Astrocyte of the hippocampus (primary cell): ENCODE measurements around the gene UBL4A.

Experiments
- DNase-seq: peaks from one replicate; pipeline ENCODE4 v3.0.0; 2011; ENCODE audit warnings: low read depth, low spot score

The UBL4A gene

DNA sequence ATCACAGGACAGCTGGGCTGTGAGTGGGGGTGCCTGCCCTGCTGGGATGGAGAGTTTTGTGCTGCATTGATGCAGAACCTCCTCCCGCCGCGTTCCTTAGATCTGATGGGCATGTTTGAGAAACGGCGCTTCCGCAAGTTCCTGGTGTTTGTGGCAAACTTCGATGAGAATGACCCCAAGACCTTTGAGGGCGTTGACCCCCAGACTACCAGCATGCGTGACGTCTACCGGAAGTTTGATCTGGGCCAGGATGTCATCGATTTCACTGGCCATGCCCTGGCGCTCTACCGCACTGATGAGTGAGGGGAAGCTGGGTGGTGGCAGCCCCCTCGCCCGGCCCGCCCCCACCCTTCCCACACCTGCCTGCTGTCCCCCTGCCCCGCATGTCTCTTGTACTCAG, 46.6 kb downstream of the UBL4A start:
- DNase-seq: no peak

DNA sequence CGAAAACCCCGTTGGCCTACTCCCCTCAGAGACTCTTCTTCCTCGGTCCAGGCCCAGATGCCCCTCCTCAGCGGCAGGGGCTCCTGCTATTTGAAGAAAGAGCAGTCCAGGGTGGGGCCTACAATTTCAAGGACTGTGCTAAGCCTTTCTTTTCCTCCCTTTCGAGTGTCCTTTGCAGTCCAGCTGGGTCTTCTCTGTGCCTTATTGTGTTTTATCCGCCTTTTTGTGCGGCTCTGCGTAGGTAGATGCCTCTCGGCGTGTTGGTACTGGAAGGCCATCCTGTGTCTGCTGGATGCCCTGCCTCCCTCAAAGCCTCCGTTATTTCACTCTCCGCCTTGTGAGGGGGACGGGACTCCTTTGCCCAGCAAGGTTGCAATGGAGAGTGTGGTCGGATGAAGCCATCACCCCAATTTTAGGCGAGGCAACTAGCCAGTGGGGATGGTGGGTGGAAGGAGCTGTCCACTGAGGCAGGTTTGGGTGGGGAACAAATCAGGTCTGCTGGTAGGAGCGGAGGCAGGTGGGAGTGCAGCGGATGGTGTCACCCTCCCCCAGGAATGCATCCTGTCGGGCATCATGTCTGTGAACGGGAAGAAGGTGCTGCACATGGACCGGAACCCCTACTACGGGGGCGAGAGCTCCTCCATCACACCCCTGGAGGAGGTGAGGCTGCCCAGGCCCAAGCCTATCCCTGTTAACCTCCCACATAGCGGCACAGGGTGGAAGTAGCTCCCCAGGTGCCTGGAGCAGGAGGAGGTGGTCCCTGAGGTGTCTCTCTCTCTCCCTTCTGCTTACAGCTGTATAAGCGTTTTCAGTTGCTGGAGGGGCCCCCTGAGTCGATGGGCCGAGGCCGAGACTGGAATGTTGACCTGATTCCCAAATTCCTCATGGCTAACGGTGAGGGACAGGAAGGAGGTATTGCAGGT, 48.2 kb downstream of the UBL4A start:
- DNase-seq: peak; percentile 20

DNA sequence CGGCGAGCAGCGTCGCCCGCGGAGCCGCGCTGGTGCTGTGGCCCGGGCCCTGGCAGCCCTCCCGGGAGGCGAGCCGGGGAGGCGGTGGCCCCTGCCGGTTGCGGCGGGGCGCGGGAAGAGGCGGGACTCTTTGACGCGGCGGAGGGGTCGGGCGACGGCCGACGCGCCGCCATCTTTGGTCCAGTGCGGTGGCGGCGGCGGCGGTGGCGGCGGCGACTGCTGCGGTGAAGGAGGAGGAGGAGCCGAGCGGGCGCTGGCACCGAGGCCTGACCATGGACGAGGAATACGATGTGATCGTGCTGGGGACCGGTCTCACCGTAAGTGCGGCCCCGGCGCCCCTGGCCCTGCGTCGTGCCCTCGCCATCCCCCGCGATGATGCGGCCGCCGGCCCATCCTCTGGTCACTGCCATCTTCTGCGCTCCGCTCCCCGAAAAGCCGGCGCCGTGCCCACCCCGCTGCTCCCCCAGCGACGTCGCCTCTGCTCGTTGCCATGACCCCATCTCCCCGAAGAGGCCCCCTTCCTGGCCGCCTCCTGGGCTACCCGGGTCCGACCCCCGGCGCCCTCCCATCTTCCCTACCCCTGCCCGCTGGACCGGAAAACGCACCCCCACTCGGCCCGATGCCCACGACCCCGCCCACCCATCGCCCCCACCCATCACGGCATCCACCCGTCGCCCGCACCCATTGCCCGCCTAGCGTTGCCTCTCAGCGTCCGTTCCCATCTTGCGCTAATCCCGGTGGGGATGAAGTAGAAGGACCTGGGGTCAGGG, 49.2 kb downstream of the UBL4A start, which contains the start of gene GDI1:
Gene GDI1, plus strand, starts transcription at position 172 of the 770 bp plus-strand sequence. Its CDS starts 101 bp downstream, at position 273.
- DNase-seq: peak; percentile 78

DNA sequence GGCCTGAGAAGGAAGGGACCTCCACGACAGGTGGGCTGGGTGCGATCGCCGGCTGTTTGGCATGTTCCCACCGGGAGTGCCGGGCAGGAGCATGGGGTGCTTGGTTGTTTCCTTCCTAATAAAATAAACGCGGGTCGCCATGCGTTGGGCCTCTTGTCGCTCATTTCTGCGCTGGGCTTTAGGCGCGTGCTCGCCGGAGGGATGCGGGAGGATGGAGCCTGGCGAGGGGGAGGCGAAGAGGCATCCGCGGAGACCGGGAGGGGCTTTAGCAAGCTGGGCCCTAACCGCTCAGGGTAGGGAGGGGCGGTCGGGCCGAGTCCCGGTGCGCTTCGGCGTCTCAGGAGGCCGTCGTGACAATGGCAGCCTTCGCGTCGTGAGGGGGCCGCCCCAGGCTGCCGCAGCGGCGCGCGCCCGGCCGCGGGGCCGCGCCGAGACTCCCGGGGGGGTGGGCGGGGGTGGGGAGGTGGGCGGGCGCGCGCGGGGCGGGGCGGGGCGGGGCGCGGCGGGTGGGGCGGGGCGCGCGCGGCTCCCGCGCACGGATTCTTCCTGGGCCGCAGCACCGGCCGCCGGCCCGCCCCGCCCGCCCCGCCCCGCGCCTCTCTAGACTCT, 49.9 kb downstream of the UBL4A start:
- no peak for DNase-seq

DNA sequence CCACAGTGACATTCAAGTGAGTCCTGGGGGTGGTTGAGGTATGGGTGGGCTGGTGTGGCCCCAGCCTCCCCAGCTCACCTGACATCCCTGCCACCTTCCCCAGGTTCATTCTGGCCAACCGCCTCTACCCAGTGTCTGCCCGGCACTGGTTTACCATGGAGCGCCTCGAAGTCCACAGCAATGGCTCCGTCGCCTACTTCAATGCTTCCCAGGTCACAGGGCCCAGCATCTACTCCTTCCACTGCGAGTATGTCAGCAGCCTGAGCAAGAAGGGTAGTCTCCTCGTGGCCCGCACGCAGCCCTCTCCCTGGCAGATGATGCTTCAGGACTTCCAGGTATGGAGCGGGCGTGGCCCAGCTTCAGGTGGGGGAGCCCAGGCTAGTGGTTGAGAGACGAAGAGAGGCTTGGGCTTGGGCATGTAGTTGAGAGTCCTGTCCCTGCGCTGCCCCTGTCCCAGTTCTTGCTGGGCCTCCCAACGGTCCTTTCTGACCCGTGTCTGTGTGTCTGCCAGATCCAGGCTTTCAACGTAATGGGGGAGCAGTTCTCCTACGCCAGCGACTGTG, 51.2 kb downstream of the UBL4A start:
- no peak for DNase-seq

DNA sequence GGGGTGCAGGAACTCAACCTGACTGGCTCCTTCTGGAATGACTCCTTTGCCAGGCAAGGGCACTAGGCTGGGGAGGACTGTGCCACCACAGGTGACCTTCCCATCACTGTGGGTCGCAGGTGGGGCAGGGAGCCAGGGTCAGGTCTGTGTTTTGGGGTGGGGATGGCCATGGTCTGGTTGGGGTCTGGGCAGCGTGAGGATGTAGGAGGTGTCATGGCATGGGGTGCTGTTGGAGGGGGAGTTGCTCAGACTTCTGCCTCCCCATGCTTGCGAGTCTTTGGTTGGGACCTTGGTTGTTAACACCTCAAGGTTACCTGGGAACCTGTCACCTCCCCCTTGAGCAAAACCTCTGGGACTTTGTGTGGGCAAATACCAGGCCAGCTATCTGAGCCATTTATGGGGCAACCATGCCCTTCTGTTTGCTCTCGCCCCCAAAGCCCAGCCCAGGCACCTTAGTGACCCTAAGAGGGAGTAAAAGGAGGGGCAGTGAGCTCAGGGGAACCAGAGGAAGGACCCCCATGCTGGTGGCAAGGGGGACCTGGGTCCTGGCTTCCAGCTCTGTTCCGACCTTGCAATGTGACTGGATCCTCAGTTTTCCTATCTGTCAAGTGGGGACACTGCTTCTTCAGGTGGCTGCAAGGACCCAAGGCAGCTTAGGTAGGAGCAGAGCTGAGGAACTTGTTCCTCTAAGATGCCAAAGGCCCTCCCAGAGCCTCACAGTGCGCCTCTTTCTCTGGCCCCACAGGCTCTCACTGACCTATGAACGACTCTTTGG, 51.8 kb downstream of the UBL4A start:
- DNase-seq: no peak
